Peyer's patch (tissue), 4 donors: ENCODE measurements around the gene PEX7.

Experiments
- CTCF ChIP-seq, 6 experiments: fragments of 450-650 bp in 4 of 6; fragments of 200-600 bp in 2 of 6; sonication (generic) in 1 of 6; IDR thresholded peaks; one replicate each; pipeline ENCODE4 v1.5.1; 2017 to 2019; ENCODE audit warnings: antibody characterized with exemption in 6 of 6, mild to moderate bottlenecking in 3 of 6, moderate library complexity in 1 of 6
- POLR2A ChIP-seq, 2 donors: fragments of 450-650 bp; IDR thresholded peaks; one replicate each; pipeline ENCODE4 v1.5.1; 2017; ENCODE audit warnings: antibody characterized with exemption in 2 of 2, mild to moderate bottlenecking in 2 of 2, moderate library complexity in 2 of 2

GRCh38 chr6:136795996-136796395, 26.4 kb upstream of the PEX7 start:
- no peak for TF ChIP-seq POLR2A (IDR thresholded peaks at IDR 0.05)
- TF ChIP-seq CTCF (IDR thresholded peaks at IDR 0.05), result no peak
